Activated T-cell treated with anti-CD3 and anti-CD28 coated beads for 48 hours (primary cell): ENCODE measurements around the gene KIF3C.
"Not testable (repeated sequence)": the region's sequence is repeated elsewhere in the genome, so short reads cannot be mapped to it uniquely, and the experiment has no call there.

Experiments
- DNase-seq: peaks from one replicate; pipeline ENCODE4 v3.0.0-alpha.2; 2020; ENCODE audit warnings: low read depth

The KIF3C gene

GRCh38 chr2:25999406-25999805 lies 17.1 kb upstream of the KIF3C start:
- not testable (repeated sequence) for DNase-seq

- DNase-seq, result not testable (repeated sequence)
Measured at GRCh38 chr2:25998816-25999383, 16.6 kb upstream of the KIF3C start.

GRCh38 chr2:25996844-25997243 lies 14.5 kb upstream of the KIF3C start:
- no peak for DNase-seq

GRCh38 chr2:25994509-25994908 lies 12.2 kb upstream of the KIF3C start:
- no peak for DNase-seq

GRCh38 chr2:25993049-25993448 lies 10.8 kb upstream of the KIF3C start:
- no peak for DNase-seq

- no peak for DNase-seq
Measured at GRCh38 chr2:25992556-25992955, 10.3 kb upstream of the KIF3C start.

- no peak for DNase-seq
Measured at GRCh38 chr2:25991965-25992364, 9.7 kb upstream of the KIF3C start.

- no peak for DNase-seq
Measured at GRCh38 chr2:25989154-25989553, 6.9 kb upstream of the KIF3C start.

- no peak for DNase-seq
Measured at GRCh38 chr2:25988134-25988533, 5.8 kb upstream of the KIF3C start.

GRCh38 chr2:25983735-25984134 lies 1.4 kb upstream of the KIF3C start:
- no peak for DNase-seq

- no peak for DNase-seq
Measured at GRCh38 chr2:25982968-25983280, 627 bp upstream of the KIF3C start.

- DNase-seq, result no peak
Measured at GRCh38 chr2:25981596-25982272, 563 bp downstream of the KIF3C start.

- no peak for DNase-seq
Measured at GRCh38 chr2:25980951-25981350, 1.3 kb downstream of the KIF3C start.

- no peak for DNase-seq
Measured at GRCh38 chr2:25980076-25980887, 2.0 kb downstream of the KIF3C start.

GRCh38 chr2:25979001-25979400 lies 3.3 kb downstream of the KIF3C start:
- no peak for DNase-seq

- DNase-seq, result no peak
Measured at GRCh38 chr2:25977768-25978167, 4.5 kb downstream of the KIF3C start.

GRCh38 chr2:25976983-25977741 lies 5.1 kb downstream of the KIF3C start:
- no peak for DNase-seq

GRCh38 chr2:25972049-25972823 lies 10.1 kb downstream of the KIF3C start:
- no peak for DNase-seq

GRCh38 chr2:25971596-25971995 lies 10.7 kb downstream of the KIF3C start:
- no peak for DNase-seq

- no peak for DNase-seq
Measured at GRCh38 chr2:25966531-25967270, 15.6 kb downstream of the KIF3C start.

- no peak for DNase-seq
Measured at GRCh38 chr2:25964891-25965290, 17.4 kb downstream of the KIF3C start.
